ENCODE measurements around the gene AP1S2.

DNA sequence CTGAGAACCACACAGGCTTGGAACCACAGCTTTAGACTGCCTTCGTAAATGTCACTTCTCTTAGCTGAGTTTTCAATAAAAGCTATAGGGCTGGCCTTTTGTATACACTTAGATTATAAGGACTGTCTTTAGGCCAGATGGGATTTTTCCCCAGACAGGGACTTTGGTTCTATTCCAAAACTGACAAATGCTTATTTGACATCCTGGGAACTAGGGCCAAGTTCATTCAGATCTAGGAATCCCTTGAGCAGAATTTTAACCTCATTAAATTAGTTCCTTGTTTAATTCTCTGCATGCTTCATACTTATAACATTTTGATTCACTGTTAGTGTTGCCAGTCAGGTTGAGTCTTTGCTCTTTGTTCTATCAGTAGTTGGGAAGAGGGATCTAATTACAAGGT, 41.2 kb downstream of the AP1S2 start:
- TF ChIP-seq POLR2AphosphoS5 (IDR thresholded peaks at IDR 0.05; ENCODE audit: borderline replicate concordance, low read depth, low read length) (no peak), EZH2 (IDR thresholded peaks at IDR 0.05) (no peak), FOXP2 (optimal IDR thresholded peaks at IDR 0.05; ENCODE audit: control extremely low read depth, extremely low read length, insufficient read depth) (no peak)

All from SK-N-MC (cell line).